ENCODE data around the gene B4GALT4. TPM values are rescaled to one million over a fixed set of nuclear protein-coding genes. Genes with fewer than 3 reads are reported as not detected.

The B4GALT4 gene
- total RNA-seq, 1 experiment from 2014 or later = 46.5 TPM

GRCh38 chr3:119257654-119258410 lies 17.2 kb upstream of the B4GALT4 start:
- peak overlapping the region; percentile 40 for H3K18ac ChIP-seq (ENCODE audit: insufficient read length, low read depth, low read length)
- H4K20me1 ChIP-seq (ENCODE audit: control insufficient read depth, insufficient read depth, insufficient read length) = no peaks in the 10 kb centered on the region
- WGBS (ENCODE audit: extremely low coverage, insufficient read length, low lambda C conversion rate) = no CpG with 5 or more reads among the region's 8 CpGs
- Mint-ChIP-seq H3K36me3 (ENCODE audit: insufficient read depth in 1 of 3, low read depth in 3 of 3) (peaks cover 0 to 9% (median 0%) of the 10 kb centered on the region in 3 experiments; a peak in 3 of 7 replicates), H3K27ac (peak overlapping the region; percentile 46 to 85 (median 75); a peak in 6 of 7 replicates), H3K9me3 (peaks cover under 1 to 5% of the 10 kb centered on the region in 2 experiments; a peak in 4 of 5 replicates), H3K4me3 (no peak overlapping the region), H3K27me3 (ENCODE audit: low read depth) (no peaks in the 10 kb centered on the region), H3K4me1 (peaks cover 52 to 58% of the 10 kb centered on the region in 2 experiments)
- no peak overlapping the region for H4K5ac ChIP-seq (ENCODE audit: insufficient read length, low read depth, low read length)
- H3K79me2 ChIP-seq (ENCODE audit: insufficient read depth, low read length) = no peaks in the 10 kb centered on the region
- no peak overlapping the region for H4K91ac ChIP-seq (ENCODE audit: insufficient read length, low read depth, low read length)
- H2BK15ac ChIP-seq (ENCODE audit: low read depth, low read length) = no peak overlapping the region
- no peaks in the 10 kb centered on the region for H3K9me3 ChIP-seq (ENCODE audit: control insufficient read depth, low read depth, low read length)
- H3K4ac ChIP-seq (ENCODE audit: low read depth, low read length) = no peak overlapping the region
- H3K4me1 ChIP-seq (ENCODE audit: insufficient read depth, low read length) = peaks cover 10% of the 10 kb centered on the region; the same call in 1 of the 2 replicates
- peak overlapping the region; percentile 76 for H2BK12ac ChIP-seq (ENCODE audit: insufficient read length, low read depth, low read length)
- H2AFZ ChIP-seq (ENCODE audit: low read length) = no peak overlapping the region
- H3K27ac ChIP-seq (ENCODE audit: insufficient read length, low read depth, low read length) = no peak overlapping the region
- no peak for TF ChIP-seq CTCF (conservative IDR thresholded peaks at IDR 0.05)
- no peaks in the 10 kb centered on the region for H3K23me2 ChIP-seq (ENCODE audit: insufficient read length, low read depth, low read length, poor library complexity, severe bottlenecking)
- no peaks in the 10 kb centered on the region for H3K79me1 ChIP-seq (ENCODE audit: insufficient read depth, low read depth, low read length, poor library complexity, severe bottlenecking)
- no peak overlapping the region for H3K9ac ChIP-seq (ENCODE audit: extremely low read depth, insufficient read length, low read length)
- no peak overlapping the region for H3K56ac ChIP-seq (ENCODE audit: insufficient read length, low read depth, low read length)
- H3K27me3 ChIP-seq (ENCODE audit: insufficient read depth, low read length) = no peaks in the 10 kb centered on the region
- H3K23ac ChIP-seq (ENCODE audit: insufficient read length, low read depth, low read length) = no peak overlapping the region
- H3T11ph ChIP-seq (ENCODE audit: low read length) = no peak overlapping the region
- no peak overlapping the region for H3K4me2 ChIP-seq (ENCODE audit: insufficient read depth, insufficient read length, low read length)
- H2BK120ac ChIP-seq (ENCODE audit: low read depth, low read length, poor library complexity, severe bottlenecking) = no peak overlapping the region
- no peak for DNase-seq
- no peak overlapping the region for H2BK5ac ChIP-seq (ENCODE audit: insufficient read length, low read length)
- no peak overlapping the region for H2BK20ac ChIP-seq (ENCODE audit: low read depth, low read length, poor library complexity, severe bottlenecking)
- H4K8ac ChIP-seq (replicated peaks; ENCODE audit: insufficient read length, low read depth, low read length) = no peak overlapping the region
- no peak overlapping the region for H2AK5ac ChIP-seq (ENCODE audit: insufficient read length, low read length)
- no peak overlapping the region for H3K14ac ChIP-seq (ENCODE audit: insufficient read depth, low read length)
